ENCODE measurements around the gene FHIT. TPM values are rescaled to one million over a fixed set of nuclear protein-coding genes. Genes with fewer than 3 reads are reported as not detected.
"Not testable (repeated sequence)": the region's sequence is repeated elsewhere in the genome, so short reads cannot be mapped to it uniquely, and the experiment has no call there.

FHIT gene
- total RNA-seq, 1 donor from 2014 or later: 10.2 TPM

GRCh38 chr3:60912876-60913275, 338.4 kb downstream of the FHIT start:
- ATAC-seq (no peak), DNase-seq (ENCODE audit: low spot score) (no peak)
- intact Hi-C loops (cut with DNase I): no loop called here

- ATAC-seq: no peak
- no peak for DNase-seq (ENCODE audit: low spot score)
- intact Hi-C loops (cut with DNase I): no loop called here
These were observed 339.1 kb downstream of the FHIT start for GRCh38 chr3:60912142-60912541.

GRCh38 chr3:60909526-60909925, 341.7 kb downstream of the FHIT start:
- intact Hi-C loops (cut with DNase I): no loop called here
- ATAC-seq: no peak
- no peak for DNase-seq (ENCODE audit: low spot score)

GRCh38 chr3:60906283-60906682, 345.0 kb downstream of the FHIT start:
- DNase-seq (ENCODE audit: low spot score): no peak
- intact Hi-C loops (cut with DNase I): no loop called here
- ATAC-seq: no peak

- intact Hi-C loops (cut with DNase I): no loop called here
- DNase-seq (ENCODE audit: low spot score): no peak
- ATAC-seq: no peak
These were observed 352.9 kb downstream of the FHIT start for GRCh38 chr3:60898321-60898720.

GRCh38 chr3:60893946-60894345, 357.3 kb downstream of the FHIT start:
- ATAC-seq (no peak), DNase-seq (ENCODE audit: low spot score) (no peak)
- intact Hi-C loops (cut with DNase I): no loop called here

- ATAC-seq: no peak
- intact Hi-C loops (cut with DNase I): no loop called here
- no peak for DNase-seq (ENCODE audit: low spot score)
These were observed 361.0 kb downstream of the FHIT start for GRCh38 chr3:60890226-60890625.

- intact Hi-C loops (cut with DNase I); ATAC-seq; DNase-seq (ENCODE audit: low spot score): not testable (repeated sequence)
These were observed 362.3 kb downstream of the FHIT start for GRCh38 chr3:60888952-60889351.

GRCh38 chr3:60887574-60887973, 363.7 kb downstream of the FHIT start:
- intact Hi-C loops (cut with DNase I): no loop called here
- ATAC-seq (no peak), DNase-seq (ENCODE audit: low spot score) (no peak)

- ATAC-seq (no peak), DNase-seq (ENCODE audit: low spot score) (no peak)
- intact Hi-C loops (cut with DNase I): no loop called here
These were observed 364.7 kb downstream of the FHIT start for GRCh38 chr3:60886518-60886917.

- ATAC-seq (no peak), DNase-seq (ENCODE audit: low spot score) (no peak)
- intact Hi-C loops (cut with DNase I): no loop called here
These were observed 367.2 kb downstream of the FHIT start for GRCh38 chr3:60884005-60884404.

GRCh38 chr3:60877188-60877587, 374.1 kb downstream of the FHIT start:
- intact Hi-C loops (cut with DNase I): no loop called here

GRCh38 chr3:60870396-60870795, 380.9 kb downstream of the FHIT start:
- no peak for DNase-seq (ENCODE audit: low spot score)
- intact Hi-C loops (cut with DNase I): no loop called here

More at GRCh38 chr3:60877188-60877587, 374.1 kb downstream of the FHIT start:
- ATAC-seq (no peak), DNase-seq (ENCODE audit: low spot score) (no peak)

GRCh38 chr3:60867200-60867599, 384.1 kb downstream of the FHIT start:
- DNase-seq (ENCODE audit: low spot score) (no peak), ATAC-seq (no peak)
- intact Hi-C loops (cut with DNase I): no loop called here

More at GRCh38 chr3:60870396-60870795, 380.9 kb downstream of the FHIT start:
- no peak for ATAC-seq

- no peak for DNase-seq (ENCODE audit: low spot score)
- intact Hi-C loops (cut with DNase I): no loop called here
- no peak for ATAC-seq
These were observed 394.8 kb downstream of the FHIT start for GRCh38 chr3:60856257-60857046.

GRCh38 chr3:60855250-60855649, 396.0 kb downstream of the FHIT start:
- DNase-seq (ENCODE audit: low spot score): no peak
- intact Hi-C loops (cut with DNase I): no loop called here
- no peak for ATAC-seq

- no peak for DNase-seq (ENCODE audit: low spot score)
- no peak for ATAC-seq
- intact Hi-C loops (cut with DNase I): no loop called here
These were observed 396.5 kb downstream of the FHIT start for GRCh38 chr3:60854791-60855190.

- DNase-seq (ENCODE audit: low spot score): no peak
- intact Hi-C loops (cut with DNase I): no loop called here
- no peak for ATAC-seq
These were observed 403.5 kb downstream of the FHIT start for GRCh38 chr3:60847791-60848190.

- intact Hi-C loops (cut with DNase I): no loop called here
- ATAC-seq (no peak), DNase-seq (ENCODE audit: low spot score) (no peak)
These were observed 407.0 kb downstream of the FHIT start for GRCh38 chr3:60844256-60844655.

GRCh38 chr3:60841355-60841754, 409.9 kb downstream of the FHIT start:
- ATAC-seq (no peak), DNase-seq (ENCODE audit: low spot score) (no peak)
- intact Hi-C loops (cut with DNase I): no loop called here

GRCh38 chr3:60839246-60839645, 412.0 kb downstream of the FHIT start:
- ATAC-seq (no peak), DNase-seq (ENCODE audit: low spot score) (no peak)
- intact Hi-C loops (cut with DNase I): no loop called here

All from sciatic nerve (tissue), 2 donors.